Coronary artery (tissue), 2 donors: Measurements from ENCODE around the gene MMP11.

Source experiments
- DNase-seq: peaks from one replicate; pipeline ENCODE4 v3.0.0-alpha.2; 2017; ENCODE audit warnings: low spot score
- H3K27ac ChIP-seq, 2 donors: fragments of 200-600 bp; sonication (generic); one replicate each; pipeline ENCODE4 v1.5.1; 2016 to 2019
- H3K4me3 ChIP-seq: fragments of 200-600 bp; sonication (generic); 2 replicates; pipeline ENCODE4 v1.5.1; 2016; ENCODE audit warnings: mild to moderate bottlenecking, moderate library complexity
- TF ChIP-seq, protein P1 (sequence below): fragments of 200-600 bp; sonication (generic); IDR thresholded peaks from one replicate; pipeline ENCODE4 v1.5.1; 2019; ENCODE audit warnings: antibody characterized with exemption

The MMP11 gene

DNA sequence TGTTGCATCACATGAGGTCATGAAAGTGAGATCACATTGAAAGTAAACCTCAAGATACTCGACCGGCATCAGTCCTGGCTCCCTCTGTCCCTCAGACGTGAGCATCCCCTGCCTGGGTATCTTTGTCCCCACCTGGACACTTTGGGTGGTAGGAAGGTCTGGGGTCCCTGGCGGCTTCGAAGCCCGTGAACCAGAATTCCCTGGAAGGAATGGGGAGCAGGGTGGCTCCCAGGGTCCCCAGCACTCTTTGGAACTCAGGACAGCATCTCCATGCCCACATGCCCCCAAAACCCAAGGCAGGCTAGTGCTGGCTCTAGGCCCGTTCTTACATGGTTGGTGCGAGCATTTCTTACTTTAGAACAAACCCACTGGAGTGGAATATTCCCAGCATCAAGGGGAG is 58.6 kb downstream of the MMP11 start:
- H3K4me3 ChIP-seq = no peak overlapping the region
- DNase-seq = no peak
- H3K27ac ChIP-seq = no peak overlapping the region
- TF ChIP-seq, protein P1, sequence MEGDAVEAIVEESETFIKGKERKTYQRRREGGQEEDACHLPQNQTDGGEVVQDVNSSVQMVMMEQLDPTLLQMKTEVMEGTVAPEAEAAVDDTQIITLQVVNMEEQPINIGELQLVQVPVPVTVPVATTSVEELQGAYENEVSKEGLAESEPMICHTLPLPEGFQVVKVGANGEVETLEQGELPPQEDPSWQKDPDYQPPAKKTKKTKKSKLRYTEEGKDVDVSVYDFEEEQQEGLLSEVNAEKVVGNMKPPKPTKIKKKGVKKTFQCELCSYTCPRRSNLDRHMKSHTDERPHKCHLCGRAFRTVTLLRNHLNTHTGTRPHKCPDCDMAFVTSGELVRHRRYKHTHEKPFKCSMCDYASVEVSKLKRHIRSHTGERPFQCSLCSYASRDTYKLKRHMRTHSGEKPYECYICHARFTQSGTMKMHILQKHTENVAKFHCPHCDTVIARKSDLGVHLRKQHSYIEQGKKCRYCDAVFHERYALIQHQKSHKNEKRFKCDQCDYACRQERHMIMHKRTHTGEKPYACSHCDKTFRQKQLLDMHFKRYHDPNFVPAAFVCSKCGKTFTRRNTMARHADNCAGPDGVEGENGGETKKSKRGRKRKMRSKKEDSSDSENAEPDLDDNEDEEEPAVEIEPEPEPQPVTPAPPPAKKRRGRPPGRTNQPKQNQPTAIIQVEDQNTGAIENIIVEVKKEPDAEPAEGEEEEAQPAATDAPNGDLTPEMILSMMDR = no peak

DNA sequence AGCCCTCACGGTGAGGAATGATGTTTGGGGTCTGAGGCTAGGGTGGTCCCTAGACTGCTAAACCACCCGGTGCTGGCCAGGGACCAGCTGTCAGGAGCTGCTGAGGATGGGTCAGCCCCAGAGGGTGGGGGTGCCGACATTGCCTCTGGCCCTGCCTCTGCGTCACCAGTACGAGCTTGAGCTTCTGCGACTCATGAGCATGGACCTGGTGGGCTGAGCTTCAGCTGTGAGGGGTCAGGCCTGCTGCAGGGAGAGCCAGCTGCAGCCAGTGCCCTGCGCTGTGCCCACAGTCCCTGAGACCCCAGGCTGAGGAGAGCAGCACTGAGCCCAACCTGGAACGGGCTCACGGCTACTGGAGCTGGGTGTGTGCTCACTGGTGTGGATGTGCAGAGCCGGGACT is 59.1 kb downstream of the MMP11 start:
- DNase-seq = peak; percentile 68
- TF ChIP-seq, protein P1 = no peak
- no peak overlapping the region for H3K4me3 ChIP-seq
- H3K27ac ChIP-seq = no peak overlapping the region

DNA sequence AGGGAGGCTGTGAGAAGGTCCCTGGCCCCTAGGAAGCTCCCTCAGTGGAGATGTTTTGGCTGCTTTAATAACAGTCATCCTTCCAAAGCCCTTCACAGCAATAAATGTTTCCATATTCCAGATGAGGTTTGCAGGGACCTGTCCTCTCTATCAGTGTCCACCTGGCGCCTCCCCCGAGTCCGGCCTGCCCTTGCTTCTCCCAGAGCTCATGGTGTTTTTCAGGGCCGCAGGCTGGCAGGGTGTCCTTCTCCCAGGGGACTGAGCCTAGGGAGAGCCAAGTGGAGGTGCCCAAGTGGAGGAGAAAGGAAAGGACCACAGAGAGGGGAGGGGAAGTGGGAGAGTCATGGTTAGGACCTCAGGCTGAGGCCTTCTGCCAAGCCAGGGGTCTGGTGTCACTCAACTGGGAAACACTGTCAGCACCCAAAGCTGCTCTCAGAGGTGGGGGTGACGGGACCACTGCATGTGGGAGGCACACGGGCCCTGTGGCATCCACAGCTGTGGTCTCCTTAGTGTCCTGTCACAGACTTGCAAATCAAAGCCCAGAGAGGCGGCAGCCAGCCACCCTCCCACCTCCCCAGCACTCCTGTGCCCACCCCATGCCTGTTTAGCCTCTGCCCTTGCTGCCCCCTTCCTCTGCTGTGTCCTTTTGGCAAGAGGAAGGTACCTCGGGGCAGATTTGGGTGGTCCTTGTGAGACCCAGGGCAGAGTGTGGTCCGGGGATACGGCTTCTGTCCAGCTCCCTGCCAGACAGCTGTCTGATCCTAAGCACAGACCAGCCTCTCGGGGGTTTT is 59.8 kb downstream of the MMP11 start:
- DNase-seq = peak; percentile 67
- Histone ChIP-seq H3K27ac (no peak overlapping the region), H3K4me3 (no peak overlapping the region)
- TF ChIP-seq, protein P1 = no peak

DNA sequence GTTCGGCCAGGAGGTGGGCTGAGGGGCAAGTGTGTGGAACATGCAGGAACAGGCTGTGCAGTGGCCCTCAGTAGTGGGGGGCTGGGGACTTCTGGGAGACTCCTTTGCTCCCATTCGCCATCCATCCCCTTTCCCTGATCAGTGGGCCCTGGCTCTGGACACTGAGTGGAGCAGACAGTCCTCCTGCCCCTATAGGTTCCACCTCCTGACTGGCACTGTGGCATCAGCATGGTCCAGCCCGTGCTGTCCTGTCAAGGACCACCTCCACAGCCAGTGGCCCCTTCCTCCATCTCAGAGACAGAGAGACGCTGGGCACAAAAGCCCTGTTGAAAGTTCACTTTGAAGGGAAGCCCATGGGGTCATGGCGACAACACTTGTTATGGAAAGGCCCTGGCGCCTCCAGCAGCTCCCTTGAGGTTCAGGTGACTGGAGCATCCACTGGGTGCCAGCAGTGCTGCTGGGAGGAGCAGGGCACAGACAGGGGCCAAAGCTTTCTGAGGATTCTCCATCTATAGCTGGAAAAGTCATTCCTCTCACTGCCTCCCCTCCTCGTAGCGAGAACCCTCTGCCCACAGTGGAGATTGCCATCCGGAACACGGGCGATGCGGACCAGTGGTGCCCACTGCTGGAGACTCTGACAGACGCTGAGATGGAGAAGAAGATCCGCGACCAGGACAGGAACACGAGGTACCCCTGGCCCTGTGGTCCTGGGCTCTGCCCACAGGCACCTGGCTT is 60.5 kb downstream of the MMP11 start:
- TF ChIP-seq, protein P1 = no peak
- peak; percentile 57 for DNase-seq
- no peak overlapping the region for H3K4me3 ChIP-seq
- H3K27ac ChIP-seq = no peak overlapping the region
